GM21528 (cell line): Measurements from ENCODE around the gene PTGIR.
"Not testable (repeated sequence)": the region's sequence is repeated elsewhere in the genome, so short reads cannot be mapped to it uniquely, and the experiment has no call there.

Experiments
- ATAC-seq: cut with Tn5 transposase; IDR thresholded peaks from one replicate; pipeline ENCODE4 v1.9.1; 2021; ENCODE audit warnings: mild to moderate bottlenecking, moderate library complexity; ENCODE audit not compliant: unreplicated experiment, low FRiP score

The PTGIR gene

DNA sequence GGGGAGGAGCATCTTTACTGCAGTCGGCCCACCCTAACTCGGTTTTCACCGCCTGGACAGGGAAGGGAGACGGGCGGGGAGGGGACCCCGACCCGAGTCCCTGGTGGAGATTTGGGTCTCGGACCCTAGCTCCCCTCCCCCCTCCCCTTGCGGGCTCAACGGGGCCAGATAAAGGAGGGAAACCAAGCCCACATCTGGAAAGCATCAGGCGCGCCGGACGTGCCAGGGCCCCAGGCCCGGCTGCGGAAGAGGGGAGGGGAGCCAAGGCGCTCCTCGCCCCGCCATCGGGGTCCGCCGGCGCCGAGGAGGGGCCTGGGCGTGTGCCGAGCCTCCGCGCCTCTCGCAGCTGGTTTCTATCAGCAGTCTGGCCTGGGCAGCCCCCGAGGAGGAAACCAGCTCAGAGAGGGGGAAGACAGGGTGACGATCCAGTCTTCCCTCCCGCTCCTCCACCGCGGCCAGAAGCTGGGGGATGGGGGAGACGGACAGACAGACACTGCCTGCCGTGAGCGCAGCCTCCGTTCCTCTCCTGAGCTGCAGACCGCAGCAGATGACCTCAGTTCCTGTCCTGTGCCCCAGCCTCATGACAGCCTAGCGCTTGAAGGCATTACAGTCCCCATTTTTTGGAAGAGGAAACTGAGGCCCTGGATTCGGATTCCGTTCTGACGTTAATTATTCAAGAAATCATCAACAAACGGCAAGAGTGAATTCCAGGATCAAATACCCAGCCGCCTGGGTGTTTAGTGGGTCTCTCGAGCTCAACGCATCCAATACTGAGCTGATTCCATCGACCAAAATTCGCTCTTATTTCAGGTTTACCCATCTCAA, 14.7 kb upstream of the PTGIR start:
- no peak for ATAC-seq

DNA sequence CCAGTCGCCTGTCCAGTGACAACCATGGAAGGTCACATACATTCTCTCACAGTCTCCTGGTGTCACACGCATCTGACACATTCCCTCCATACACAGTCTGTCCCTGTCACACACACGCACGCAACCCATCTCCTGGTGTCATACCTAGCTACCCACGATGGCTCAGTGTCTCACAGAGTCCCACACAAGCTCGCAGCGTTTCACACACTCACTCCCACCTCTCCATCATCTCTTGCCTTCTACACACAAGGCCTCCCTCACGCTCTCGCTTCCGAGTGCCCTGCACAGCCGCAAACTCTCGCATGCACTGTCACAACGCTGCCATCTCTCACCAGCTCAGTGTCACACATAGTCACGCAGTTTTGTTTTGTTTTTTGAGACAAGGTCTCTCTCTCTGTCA, 12.3 kb upstream of the PTGIR start:
- ATAC-seq, result no peak

DNA sequence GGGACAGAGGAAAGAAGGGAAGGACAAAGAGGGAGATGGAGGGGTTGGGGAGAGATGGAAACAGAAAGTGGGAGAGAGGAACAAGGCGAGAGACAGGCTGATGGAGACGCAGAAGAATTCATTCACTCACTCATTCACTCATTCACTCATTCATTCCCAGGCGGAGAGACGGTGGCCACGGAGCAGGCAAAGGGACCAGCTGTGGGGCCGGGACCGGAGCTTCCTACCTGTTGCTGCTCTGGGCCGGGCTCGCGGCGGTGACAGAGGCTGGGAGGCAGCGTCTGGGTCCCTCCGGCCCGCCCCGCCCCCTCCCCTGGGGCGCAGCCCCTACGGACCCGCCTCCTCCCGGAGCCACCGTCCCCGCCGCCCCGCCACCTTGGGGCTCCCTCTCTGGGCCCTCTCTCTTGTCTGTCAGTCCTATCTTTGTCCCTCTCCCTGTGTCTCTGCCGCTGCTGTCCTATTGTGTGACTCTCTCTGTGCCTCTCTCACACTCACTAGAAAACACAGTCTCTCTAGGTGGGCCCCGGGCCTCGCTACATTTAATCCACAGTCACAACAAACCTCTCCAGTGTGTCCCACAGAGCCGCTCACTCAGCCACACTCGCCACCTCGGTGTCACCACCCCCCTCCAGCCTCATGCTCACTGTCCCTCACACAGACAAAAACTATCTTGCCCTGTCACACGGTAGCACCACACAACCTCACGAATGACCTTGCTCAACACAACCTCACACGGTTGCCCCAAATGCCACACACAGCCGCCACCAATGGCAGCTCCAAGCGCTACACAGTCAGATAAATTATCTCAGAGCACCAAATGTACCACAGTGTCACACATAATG, 11.3 kb upstream of the PTGIR start, which contains the start of gene GNG8:
Gene GNG8, minus strand, starts transcription at position 283 of the 842 bp plus-strand sequence. CDS start 1,520 bp downstream, outside the sequence.
- no peak for ATAC-seq

DNA sequence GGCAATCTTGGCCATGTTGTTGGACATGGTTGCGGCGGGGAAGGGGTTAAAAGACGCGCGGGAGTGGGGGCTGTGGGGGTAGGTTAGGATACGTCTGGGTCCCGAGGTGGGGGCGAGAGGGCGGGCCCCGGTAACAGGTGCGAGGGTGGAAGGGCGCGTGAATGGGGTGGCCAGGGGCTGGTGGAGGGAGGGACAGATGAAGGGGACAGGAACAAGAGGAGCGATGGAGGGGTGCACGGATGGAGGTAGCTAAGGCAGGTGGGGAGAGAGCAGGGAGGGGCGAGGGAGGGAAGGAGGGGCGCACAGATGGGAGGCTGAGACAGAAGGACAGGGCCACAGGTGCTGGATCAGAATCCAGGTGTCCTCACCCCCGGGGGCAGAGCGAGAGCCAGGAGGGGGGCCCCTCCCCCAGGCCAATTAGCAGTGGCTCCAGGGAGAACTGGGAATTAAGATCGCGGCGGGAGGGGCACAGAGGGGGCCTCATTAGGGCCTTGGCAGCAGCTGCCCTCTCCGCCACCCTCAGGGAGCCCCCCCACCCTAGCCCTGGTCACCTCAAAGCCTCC, 9.8 kb upstream of the PTGIR start:
- no peak for ATAC-seq

DNA sequence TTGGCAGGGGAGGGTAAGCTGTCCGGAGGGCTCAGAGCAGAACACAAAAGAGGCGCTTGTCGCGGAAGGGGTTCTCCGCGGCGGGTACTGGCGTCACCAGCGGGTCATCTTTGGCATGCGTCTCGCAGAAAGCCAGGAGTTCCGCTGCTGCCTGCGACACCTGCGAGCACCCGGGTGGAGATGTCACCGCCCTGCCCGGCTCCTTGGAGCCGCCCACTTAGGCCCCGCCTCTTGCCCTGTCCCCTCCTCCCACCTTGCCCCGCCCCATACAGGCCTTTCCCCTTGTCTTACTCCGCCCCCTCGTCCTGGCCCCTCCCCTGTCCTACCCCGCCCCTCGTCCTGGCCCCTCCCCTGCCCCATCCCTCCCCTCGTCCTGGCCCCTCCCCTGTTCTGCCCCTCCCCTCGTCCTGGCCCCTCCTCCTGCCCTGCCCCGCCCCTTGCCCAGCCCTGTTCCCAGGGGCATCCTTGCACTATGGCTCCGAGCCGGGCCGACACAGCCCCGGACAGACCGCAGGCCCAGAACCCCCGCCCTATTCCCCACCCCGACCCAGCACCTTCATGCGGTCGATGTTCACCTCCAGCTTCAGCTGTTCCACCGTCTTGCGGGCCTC, 9.3 kb upstream of the PTGIR start:
- ATAC-seq, result no peak

DNA sequence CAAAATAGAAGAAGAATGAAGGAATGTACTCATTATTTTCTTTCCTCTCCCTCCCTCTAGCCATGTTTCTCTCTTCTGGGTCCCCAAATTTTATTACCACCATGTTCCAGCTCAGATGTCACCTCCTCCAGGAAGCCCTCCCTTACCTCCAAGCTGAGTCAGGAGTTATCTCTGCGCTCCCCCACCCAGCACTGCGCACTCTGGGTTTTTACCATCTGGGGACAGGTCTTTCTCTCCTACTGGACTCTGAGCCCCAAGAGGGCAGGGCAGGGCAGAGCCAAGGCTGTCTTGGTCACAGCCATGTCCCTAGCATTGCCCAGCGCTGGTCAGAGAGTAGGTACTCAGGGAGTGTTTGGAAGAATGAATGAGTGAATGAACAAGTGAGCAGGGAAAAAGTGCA, 8.2 kb upstream of the PTGIR start:
- no peak for ATAC-seq

DNA sequence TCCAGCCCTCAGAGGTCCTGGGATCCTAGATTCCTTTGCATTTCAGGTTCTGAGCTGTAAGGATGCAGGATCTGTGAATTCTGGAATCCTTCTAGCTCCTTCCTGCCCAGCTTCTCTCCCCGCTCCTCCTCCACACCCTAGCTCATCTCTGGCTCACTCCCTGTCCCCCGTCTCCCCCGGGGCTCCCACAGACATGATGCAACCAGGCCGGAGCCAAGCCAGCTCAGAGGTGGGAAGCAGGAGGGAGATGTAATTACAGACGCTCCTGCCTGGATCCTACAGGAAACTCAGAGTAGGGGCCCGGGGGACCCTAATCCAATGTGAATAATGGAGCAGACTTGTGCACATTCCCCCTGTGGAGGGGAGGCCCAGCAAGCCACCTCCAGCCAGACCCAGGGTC, 6.6 kb upstream of the PTGIR start:
- no peak for ATAC-seq

DNA sequence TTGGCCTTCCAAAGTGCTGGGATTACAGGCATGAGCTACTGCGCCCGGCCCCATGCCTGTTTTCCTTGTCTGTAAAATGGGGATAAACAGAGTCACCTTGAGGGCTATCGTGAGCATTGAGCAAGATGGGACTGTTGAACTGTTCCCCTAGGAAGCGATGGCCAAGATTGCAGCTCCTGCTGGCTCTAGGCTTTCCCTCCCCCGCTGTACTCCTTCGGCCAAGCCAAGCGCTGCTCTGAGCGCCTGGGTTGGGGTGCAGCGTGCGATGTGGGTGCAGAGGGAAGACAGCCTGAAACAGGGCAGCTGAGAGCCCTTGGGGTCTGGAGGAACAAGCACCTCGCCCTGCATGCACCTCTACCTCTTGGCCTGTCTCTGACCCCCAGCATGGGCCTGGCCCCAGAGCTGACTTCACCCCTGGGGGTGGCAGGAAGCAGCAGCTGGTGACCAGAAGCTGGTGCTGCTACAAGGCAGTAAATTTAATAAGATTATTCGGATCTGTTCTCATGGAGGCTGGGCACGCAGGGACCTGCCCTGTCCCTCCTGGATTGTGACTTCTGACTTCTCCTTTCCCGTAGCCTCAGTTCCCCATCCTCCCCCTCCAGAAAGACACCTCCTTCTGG, 5.8 kb upstream of the PTGIR start:
- ATAC-seq, result no peak

DNA sequence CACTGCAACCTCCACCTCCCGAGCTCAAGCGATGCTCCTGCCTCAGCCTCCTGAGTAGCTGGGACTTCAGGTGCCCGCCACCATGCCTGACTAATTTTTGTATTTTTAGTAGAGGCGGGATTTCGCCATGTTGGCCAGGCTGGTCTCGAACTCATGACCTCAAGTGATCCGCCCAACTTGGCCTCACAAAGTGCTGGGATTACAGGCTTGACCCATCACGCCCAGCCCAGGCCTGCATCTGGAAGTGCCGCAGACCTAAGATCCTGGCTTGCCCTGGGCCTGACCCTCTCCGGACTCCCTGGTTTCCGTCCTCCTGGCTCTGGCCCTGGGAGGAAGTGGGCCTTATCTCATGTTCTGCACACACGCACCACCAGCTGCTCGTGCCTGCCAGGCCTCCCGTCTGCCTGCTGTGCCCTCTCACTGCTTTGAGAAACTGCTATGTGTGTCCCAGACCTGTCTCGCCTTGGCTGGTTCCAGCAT, 4.7 kb upstream of the PTGIR start:
- ATAC-seq, result no peak

DNA sequence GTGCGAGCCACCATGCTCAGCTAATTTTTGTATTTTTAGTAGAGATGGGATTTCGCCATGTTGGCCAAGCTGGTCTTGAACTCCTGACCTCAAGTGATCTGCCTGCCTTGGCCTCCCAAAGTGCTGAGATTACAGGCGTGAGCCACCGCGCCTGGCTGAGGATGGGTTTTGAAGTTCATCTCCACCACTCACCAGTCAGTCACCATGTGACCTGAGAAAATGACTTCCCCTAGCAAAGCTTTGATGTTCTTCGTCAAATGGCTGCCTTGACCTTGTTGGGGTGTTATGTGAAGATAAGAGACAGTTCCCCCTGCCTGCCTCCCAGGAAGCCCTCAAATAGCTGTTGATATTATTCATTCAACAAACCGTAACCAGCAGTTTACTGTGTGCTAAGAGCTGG, 4.1 kb upstream of the PTGIR start:
- ATAC-seq, result not testable (repeated sequence)

DNA sequence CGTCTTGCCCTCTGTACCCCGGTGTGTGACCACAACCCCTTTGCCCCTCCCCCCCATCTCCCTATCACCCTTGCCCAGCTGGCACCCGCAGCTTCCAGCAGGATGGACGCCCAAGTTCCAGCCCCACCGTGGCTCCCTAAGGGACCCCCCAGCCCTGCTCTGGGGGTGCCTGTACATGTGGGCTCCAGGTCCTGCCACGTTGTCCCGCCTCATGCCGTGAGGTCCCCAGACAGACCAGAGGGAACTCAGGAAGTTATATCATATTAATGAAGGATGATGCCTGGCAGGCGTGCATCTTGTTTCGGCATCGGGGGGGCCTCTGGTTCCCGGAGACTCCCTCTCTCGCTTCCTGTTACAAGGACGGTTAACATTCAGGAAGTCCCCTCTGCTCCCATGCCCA, 1.6 kb upstream of the PTGIR start:
- ATAC-seq, result no peak

DNA sequence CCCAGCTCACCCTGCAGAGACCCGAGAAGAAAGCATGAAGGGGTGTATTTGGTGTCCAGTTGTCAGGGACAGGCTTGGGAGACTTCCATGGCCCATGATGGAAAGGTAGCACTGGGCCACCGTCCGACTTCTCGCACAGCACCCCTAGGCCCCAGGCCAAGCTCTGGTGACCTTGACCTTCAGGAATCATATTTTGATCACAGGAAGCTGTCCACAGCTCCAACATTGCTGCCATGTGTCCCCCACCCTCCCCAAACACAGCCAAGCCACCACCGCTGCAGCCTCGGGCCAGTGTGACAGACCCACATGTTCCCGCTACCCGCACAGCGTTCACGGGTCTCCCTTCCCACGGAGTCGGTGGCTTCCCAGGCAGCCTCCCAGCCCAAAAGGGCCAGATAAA, 842 bp upstream of the PTGIR start:
- no peak for ATAC-seq

DNA sequence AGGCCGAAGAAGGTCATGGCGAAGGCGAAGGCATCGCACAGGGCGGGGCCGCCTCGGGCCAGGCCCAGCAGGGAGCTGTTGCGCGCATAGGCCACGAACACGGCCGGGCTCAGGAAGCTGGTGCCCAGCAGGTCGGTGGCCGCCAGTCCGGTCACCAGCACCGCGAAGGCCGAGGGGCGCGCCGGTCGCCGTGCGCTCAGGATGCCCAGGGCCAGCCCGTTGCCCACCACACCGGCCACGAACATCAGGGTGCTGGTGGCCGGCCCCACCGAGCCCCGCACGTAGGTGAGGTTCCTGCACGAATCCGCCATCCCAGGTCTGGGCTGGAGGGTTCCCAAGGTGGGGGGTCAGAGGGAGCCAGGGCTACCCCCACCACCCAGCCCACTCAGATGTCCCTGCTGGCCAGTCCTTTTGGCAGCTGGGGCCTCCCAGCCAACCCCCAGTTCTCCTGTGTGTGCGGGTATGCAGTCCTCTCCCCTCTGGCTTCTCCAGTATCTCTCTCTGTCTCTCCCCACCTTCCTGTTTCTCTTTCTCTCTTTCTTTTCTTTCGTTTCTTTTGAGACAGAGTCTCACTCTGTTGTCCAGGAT, 880 bp downstream of the PTGIR start:
- ATAC-seq, result no peak

DNA sequence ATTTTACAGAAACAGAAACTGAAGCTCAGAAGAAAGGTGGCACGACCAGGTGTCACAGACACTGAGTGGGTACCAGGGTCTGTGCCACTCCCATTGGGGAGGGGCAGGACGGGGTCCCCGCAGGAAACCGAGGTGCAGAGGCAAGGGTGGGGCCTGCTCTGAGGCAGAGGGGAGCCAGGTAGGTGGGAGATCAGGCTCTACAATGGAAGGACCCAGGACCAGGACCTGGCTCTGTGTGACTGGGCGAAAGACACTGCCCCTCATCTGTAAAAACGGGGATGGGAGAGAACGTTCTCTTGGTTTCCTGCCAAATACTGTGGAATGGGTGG, 2.8 kb downstream of the PTGIR start:
- no peak for ATAC-seq

DNA sequence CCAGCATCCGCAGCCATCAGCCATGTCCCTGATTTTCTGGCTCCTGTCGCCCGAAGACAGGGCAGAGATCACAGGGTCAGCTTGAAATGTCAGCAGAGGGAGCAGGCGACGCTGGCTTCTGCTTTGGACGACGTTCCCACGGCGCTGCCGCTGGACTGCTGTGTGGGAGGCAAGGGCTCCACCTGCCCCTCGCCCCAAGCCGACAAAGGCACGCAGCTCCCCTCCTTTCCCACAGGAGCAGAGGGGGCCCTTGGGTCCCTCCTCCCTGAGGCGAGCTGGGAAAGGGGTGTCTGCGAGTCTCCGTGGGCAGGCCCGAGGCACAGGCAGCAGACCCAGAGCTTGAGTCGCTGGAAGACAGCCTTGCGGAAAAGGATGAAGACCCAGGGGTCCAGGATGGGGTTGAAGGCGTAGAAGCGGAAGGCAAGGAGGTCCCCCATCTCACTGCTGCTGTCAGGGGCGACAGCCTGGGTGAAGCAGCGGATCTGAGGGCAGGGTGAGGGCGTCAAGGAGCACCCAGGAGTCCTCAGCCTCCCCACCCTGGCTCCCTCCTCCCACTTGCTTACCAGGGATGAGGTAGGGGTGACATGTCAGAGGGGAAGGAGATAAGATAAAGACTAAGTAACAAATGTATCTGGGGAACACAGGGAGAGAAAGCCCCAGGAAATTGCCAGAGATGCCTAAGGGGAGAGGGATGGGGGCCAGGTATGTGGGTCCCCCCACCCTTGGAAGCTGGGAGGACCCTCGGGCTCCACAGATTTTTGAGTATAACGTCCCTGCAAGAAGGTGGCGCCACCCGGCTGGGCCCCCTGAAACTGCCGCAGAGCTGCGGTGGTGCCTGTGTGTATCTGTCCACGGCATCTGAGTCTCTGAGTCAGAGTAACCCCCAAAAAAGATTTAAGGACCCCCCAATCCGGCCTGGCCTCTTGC, 3.4 kb downstream of the PTGIR start:
- ATAC-seq, result no peak

DNA sequence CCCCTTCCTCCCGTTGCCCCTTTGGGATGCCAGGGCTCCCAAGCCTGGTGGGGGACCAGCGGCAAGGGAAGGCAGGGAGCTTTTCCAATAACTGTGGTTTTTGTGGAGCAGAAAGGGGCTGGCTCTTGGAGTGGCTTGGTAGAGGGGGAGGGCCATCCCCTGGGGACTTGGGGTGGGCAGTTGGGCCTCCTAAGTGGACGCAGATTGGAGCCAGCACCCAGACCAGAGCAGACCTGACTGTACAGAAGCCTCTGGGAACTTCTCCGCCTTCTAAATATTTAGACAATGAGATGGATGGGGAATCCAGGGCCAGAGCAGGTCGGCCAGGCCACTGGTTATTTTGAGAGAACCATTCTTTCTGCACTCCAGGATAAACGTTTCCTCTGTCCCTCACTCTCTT, 4.2 kb downstream of the PTGIR start:
- no peak for ATAC-seq

DNA sequence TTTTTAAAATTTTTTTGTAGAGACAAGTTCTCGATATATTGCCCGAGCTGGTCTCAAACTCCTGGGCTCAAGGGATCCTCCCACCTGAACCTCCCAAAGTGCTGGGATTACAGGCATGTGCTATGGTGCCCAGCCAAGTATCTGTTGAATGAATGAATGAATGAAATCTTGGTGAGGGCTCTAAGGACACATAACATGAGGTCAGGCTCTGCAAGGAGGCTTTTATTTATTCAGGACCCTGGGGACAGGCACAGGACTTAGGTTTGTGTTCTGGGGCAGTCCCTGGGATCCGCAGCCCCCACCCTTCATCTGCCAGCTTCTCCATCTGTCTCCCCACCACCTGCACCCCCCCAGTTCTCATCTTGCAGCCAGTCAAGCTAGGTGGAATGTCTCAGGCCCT, 4.6 kb downstream of the PTGIR start:
- no peak for ATAC-seq

DNA sequence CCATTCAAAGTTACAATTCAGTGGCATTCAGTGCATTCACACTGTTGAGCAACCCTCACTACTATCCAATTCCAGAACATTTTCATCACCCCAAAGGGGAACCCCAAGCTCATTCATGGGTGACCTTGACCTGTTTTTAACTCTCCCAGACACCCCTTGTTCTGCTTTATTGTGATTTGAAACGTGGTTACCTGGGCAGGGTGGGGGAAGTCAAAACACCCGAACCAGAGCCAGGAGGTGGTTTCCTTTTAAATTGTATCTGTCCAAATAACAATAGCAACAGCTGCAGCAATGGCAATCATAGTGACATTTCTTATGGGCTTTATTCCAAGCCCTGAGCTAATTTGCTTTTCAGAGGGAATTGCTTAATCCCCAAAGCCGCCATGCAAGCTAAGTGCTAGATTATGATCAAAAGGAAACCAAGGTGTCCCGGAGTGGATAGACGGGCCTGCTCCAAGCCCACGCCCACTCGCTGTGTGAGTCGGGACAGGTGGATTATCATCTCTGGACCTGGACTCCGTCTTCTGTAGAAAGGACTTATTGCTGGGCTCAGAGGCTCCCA, 6.1 kb downstream of the PTGIR start:
- no peak for ATAC-seq

DNA sequence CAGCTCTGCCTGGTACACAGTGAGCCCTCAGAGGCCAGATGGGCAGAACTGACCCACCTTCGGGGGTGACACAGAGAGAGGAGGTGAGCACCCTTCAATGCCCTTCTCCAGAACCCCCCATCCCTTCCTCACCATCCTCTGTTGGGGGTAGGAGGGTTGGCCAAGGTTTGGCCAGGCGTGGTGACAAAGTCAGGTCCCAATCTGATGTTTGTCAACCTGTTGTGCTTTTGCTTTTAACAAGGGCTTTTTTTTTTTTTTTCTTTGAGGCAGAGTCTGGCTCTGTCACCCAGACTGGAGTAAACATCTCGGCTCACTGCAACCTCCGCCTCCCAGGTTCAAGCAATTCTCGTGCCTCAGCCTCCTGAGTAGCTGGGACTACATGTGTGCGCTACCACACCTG, 7.3 kb downstream of the PTGIR start:
- ATAC-seq, result no peak
